ENCODE data around the gene FRMD4A. TPM values are rescaled to one million over a fixed set of nuclear protein-coding genes. Genes with fewer than 3 reads are reported as not detected.
A peak's percentile ranks its signal among the peaks of the same experiment; 100 is the strongest.
"Not testable (repeated sequence)": the region's sequence is repeated elsewhere in the genome, so short reads cannot be mapped to it uniquely, and the experiment has no call there.

Gene FRMD4A
- total RNA-seq, 4 donors from 2014 or later = 13.7 to 27.2 (median 19.6) TPM

- ATAC-seq = no peak
- H3K36me3 ChIP-seq = no peaks in the 10 kb centered on the region
- no peak overlapping the region for H3K27ac ChIP-seq
- peaks cover 0 to 7% (median 0%) of the 10 kb centered on the region in 3 donors for H3K9me3 ChIP-seq
- WGBS, 2 donors (ENCODE audit: low coverage in 1 of 2) = 70 to 72% methylated on average over 4 to 6 of the region's 6 CpGs
- no peaks in the 10 kb centered on the region for H3K4me1 ChIP-seq
- no peaks in the 10 kb centered on the region for H3K27me3 ChIP-seq
- H3K4me3 ChIP-seq = no peak overlapping the region
- TF ChIP-seq EP300 (IDR thresholded peaks at IDR 0.05) (no peak), CTCF (IDR thresholded peaks at IDR 0.05) (no peak), POLR2A (IDR thresholded peaks at IDR 0.05) (no peak), POLR2AphosphoS5 (IDR thresholded peaks at IDR 0.05) (no peak)
Observed at GRCh38 chr10:14048930-14049613, 281.7 kb downstream of the FRMD4A start.

GRCh38 chr10:14047431-14047830 is 283.3 kb downstream of the FRMD4A start:
- TF ChIP-seq POLR2AphosphoS5 (IDR thresholded peaks at IDR 0.05) (no peak), POLR2A (IDR thresholded peaks at IDR 0.05) (no peak), EP300 (IDR thresholded peaks at IDR 0.05) (no peak), CTCF (IDR thresholded peaks at IDR 0.05) (no peak)
- Histone ChIP-seq H3K9me3 (peaks cover 0 to 7% (median 0%) of the 10 kb centered on the region in 3 donors), H3K27ac (no peak overlapping the region), H3K36me3 (no peaks in the 10 kb centered on the region), H3K4me1 (no peaks in the 10 kb centered on the region), H3K27me3 (no peaks in the 10 kb centered on the region), H3K4me3 (no peak overlapping the region)
- no peak for ATAC-seq
- 83 to 89% methylated on average over 1 to 2 of the region's 2 CpGs for WGBS, 2 donors (ENCODE audit: low coverage in 1 of 2)

GRCh38 chr10:14042051-14042450 is 288.7 kb downstream of the FRMD4A start:
- H3K27me3 ChIP-seq, H3K36me3 ChIP-seq, ATAC-seq, H3K4me3 ChIP-seq, H3K9me3 ChIP-seq: not testable (repeated sequence)
- Histone ChIP-seq H3K4me1 (peaks cover 0 to 18% (median 8%) of the 10 kb centered on the region in 3 donors), H3K27ac (peak overlapping the region in 2 of 4 donors; percentile 34 to 52)
- 83 to 89% methylated on average over 6 to 7 of the region's 7 CpGs for WGBS, 2 donors (ENCODE audit: low coverage in 1 of 2)

GRCh38 chr10:14040787-14041631 is 289.7 kb downstream of the FRMD4A start:
- Histone ChIP-seq H3K9me3 (no peaks in the 10 kb centered on the region), H3K27ac (peak overlapping the region; percentile 23 to 52 (median 42)), H3K27me3 (no peaks in the 10 kb centered on the region), H3K4me3 (no peak overlapping the region), H3K36me3 (no peaks in the 10 kb centered on the region), H3K4me1 (peaks cover 0 to 18% (median 8%) of the 10 kb centered on the region in 3 donors)
- ATAC-seq = no peak
- TF ChIP-seq POLR2AphosphoS5 (IDR thresholded peaks at IDR 0.05) = no peak
- no peak for TF ChIP-seq EP300 (IDR thresholded peaks at IDR 0.05)
- no peak for TF ChIP-seq CTCF (IDR thresholded peaks at IDR 0.05)
- no peak for TF ChIP-seq POLR2A (IDR thresholded peaks at IDR 0.05)
- WGBS, 2 donors (ENCODE audit: low coverage in 1 of 2) = 28 to 45% methylated on average over 8 to 9 of the region's 9 CpGs

GRCh38 chr10:14039968-14040668 is 290.6 kb downstream of the FRMD4A start:
- no peak overlapping the region for H3K4me3 ChIP-seq
- no peak for TF ChIP-seq POLR2AphosphoS5 (IDR thresholded peaks at IDR 0.05)
- TF ChIP-seq POLR2A (IDR thresholded peaks at IDR 0.05) = no peak
- no peak for TF ChIP-seq CTCF (IDR thresholded peaks at IDR 0.05)
- no peak for TF ChIP-seq EP300 (IDR thresholded peaks at IDR 0.05)
- WGBS, 2 donors (ENCODE audit: low coverage in 1 of 2) = 56 to 85% methylated on average over 4 of the region's 4 CpGs
- H3K4me1 ChIP-seq = peaks cover 0 to 18% (median 8%) of the 10 kb centered on the region in 3 donors
- no peaks in the 10 kb centered on the region for H3K36me3 ChIP-seq
- ATAC-seq = peak; percentile 52
- H3K27me3 ChIP-seq = no peaks in the 10 kb centered on the region
- H3K9me3 ChIP-seq = no peaks in the 10 kb centered on the region
- peak overlapping the region in 3 of 4 donors; percentile 51 to 62 (median 52) for H3K27ac ChIP-seq
